IMR-90 (cell line): ENCODE measurements around the gene TAGLN2. TPM values are rescaled to one million over a fixed set of nuclear protein-coding genes. Genes with fewer than 3 reads are reported as not detected.

Source experiments
- ATAC-seq: fragments of 200-7000 bp; cut with Tn5 transposase; 2 replicates; pipeline ENCODE4 v1.9.1; 2020; ENCODE audit warnings: low read depth, mild to moderate bottlenecking, moderate library complexity
- BruUV-seq: library from RNA; stranded (reverse); fragments of 400-500 nt; replicated peaks from 2 replicates; lab custom pipeline; 2021; lab: Mats Ljungman, UMichigan
- CTCF ChIA-PET: fragments of 300-600 bp; formaldehyde crosslinking; extraction: SDS; loops from one replicate; lab custom pipeline; 2021; ENCODE audit warnings: antibody characterized with exemption; lab: Yijun Ruan, JAX
- POLR2A ChIA-PET: fragments of 300-600 bp; sonication (Branson Sonifier 250); formaldehyde crosslinking; loops from one replicate; lab custom pipeline; 2022; ENCODE audit warnings: antibody characterized with exemption; ENCODE audit not compliant: unreplicated experiment; lab: Charles Lee
- DNase-seq: peaks from one replicate; pipeline ENCODE4 v3.0.0; 2013
- H2AFZ ChIP-seq: replicated peaks from 2 replicates; pipeline ENCODE3; 2013; ENCODE audit warnings: low read length, mild to moderate bottlenecking; ENCODE audit not compliant: poor library complexity
- H2AK5ac ChIP-seq: 2 replicates; pipeline ENCODE4 v1.6.1; 2013; ENCODE audit warnings: low read depth, low read length, inconsistent platforms
- H2AK9ac ChIP-seq: replicated peaks from 2 replicates; pipeline ENCODE3; 2013; ENCODE audit warnings: mild to moderate bottlenecking, low read depth, low read length, moderate library complexity; ENCODE audit not compliant: poor library complexity
- H2BK120ac ChIP-seq: 2 replicates; pipeline ENCODE4 v1.6.1; 2013; ENCODE audit warnings: low read depth, low read length, inconsistent platforms
- H2BK15ac ChIP-seq: 3 replicates; pipeline ENCODE4 v1.6.1; 2013; ENCODE audit warnings: low read depth, low read length, inconsistent platforms
- H2BK20ac ChIP-seq: 2 replicates; pipeline ENCODE4 v1.6.1; 2013; ENCODE audit warnings: low read depth, mild to moderate bottlenecking, inconsistent platforms, low read length, moderate library complexity
- H2BK5ac ChIP-seq: 2 replicates; pipeline ENCODE4 v1.6.1; 2013; ENCODE audit warnings: mild to moderate bottlenecking, low read depth, low read length, inconsistent platforms; ENCODE audit not compliant: poor library complexity, severe bottlenecking
- H3K14ac ChIP-seq: replicated peaks from 2 replicates; pipeline ENCODE4 v1.6.1; 2013; ENCODE audit warnings: low read depth, low read length, inconsistent platforms
- H3K18ac ChIP-seq: 2 replicates; pipeline ENCODE4 v1.6.1; 2013; ENCODE audit warnings: low read depth, low read length, control low read depth
- H3K23ac ChIP-seq: 2 replicates; pipeline ENCODE4 v1.6.1; 2013; ENCODE audit warnings: low read depth, low read length, inconsistent platforms
- H3K27ac ChIP-seq: 2 replicates; pipeline ENCODE4 v1.5.1; 2013; ENCODE audit warnings: mild to moderate bottlenecking, control low read depth, low read length; ENCODE audit not compliant: insufficient read depth
- H3K27me3 ChIP-seq: 2 replicates; pipeline ENCODE4 v1.6.1; 2013; ENCODE audit warnings: low read length; ENCODE audit not compliant: control insufficient read depth, insufficient read depth
- H3K36me3 ChIP-seq: 2 replicates; pipeline ENCODE4 v1.6.1; 2013; ENCODE audit warnings: low read length, mixed read lengths; ENCODE audit not compliant: control insufficient read depth, insufficient read depth
- H3K4ac ChIP-seq: 2 replicates; pipeline ENCODE4 v1.6.1; 2013; ENCODE audit warnings: low read depth, low read length, inconsistent platforms
- H3K4me1 ChIP-seq: 2 replicates; pipeline ENCODE4 v1.6.1; 2013; ENCODE audit warnings: low read length, mixed read lengths; ENCODE audit not compliant: control insufficient read depth, insufficient read depth
- H3K4me2 ChIP-seq: 2 replicates; pipeline ENCODE4 v1.6.1; 2013; ENCODE audit warnings: low read depth, mild to moderate bottlenecking, control low read depth, low read length, moderate library complexity
- H3K4me3 ChIP-seq: 2 replicates; pipeline ENCODE4 v1.5.1; 2013; ENCODE audit warnings: low read depth, mild to moderate bottlenecking, control low read depth, low read length, moderate library complexity; ENCODE audit not compliant: insufficient read depth
- H3K56ac ChIP-seq: 2 replicates; pipeline ENCODE4 v1.6.1; 2013; ENCODE audit warnings: low read length, inconsistent platforms; ENCODE audit not compliant: insufficient read depth; ENCODE audit errors: extremely low read depth
- H3K79me1 ChIP-seq, 2 experiments: 2 replicates each; pipeline ENCODE4 v1.6.1; 2013; ENCODE audit warnings: low read length in 2 of 2, inconsistent platforms in 1 of 2, low read depth in 1 of 2
- H3K9ac ChIP-seq: 2 replicates; pipeline ENCODE4 v1.6.1; 2013; ENCODE audit warnings: low read depth, low read length, control low read depth
- H3K9me1 ChIP-seq: 2 replicates; pipeline ENCODE4 v1.6.1; 2013; ENCODE audit warnings: low read length, inconsistent platforms; ENCODE audit not compliant: insufficient read depth
- H3K9me3 ChIP-seq: 2 replicates; pipeline ENCODE4 v1.6.1; 2013; ENCODE audit warnings: low read length; ENCODE audit not compliant: control insufficient read depth, insufficient read depth
- H4K20me1 ChIP-seq: 2 replicates; pipeline ENCODE4 v1.6.1; 2013; ENCODE audit warnings: low read length, inconsistent platforms; ENCODE audit not compliant: insufficient read depth
- H4K5ac ChIP-seq: 2 replicates; pipeline ENCODE4 v1.6.1; 2013; ENCODE audit warnings: mild to moderate bottlenecking, low read depth, low read length, control low read depth
- H4K8ac ChIP-seq, 2 experiments: 2 replicates each; pipeline ENCODE4 v1.6.1; 2013; ENCODE audit warnings: low read depth in 2 of 2, low read length in 2 of 2, control low read depth in 1 of 2, inconsistent platforms in 1 of 2
- H4K91ac ChIP-seq: 2 replicates; pipeline ENCODE4 v1.6.1; 2013; ENCODE audit warnings: low read depth, low read length, inconsistent platforms; ENCODE audit not compliant: insufficient read depth
- BHLHE40 ChIP-seq: fragments of 150-350 bp; IDR thresholded peaks from 2 replicates; pipeline ENCODE4 v1.6.1; 2016; ENCODE audit warnings: mild to moderate bottlenecking, low read depth, low read length
- CHD1 ChIP-seq: IDR thresholded peaks from 2 replicates; pipeline ENCODE4 v1.6.1; 2012; ENCODE audit warnings: low read depth, low read length, improper control_type of control experiment
- FOS ChIP-seq: fragments of 150-350 bp; IDR thresholded peaks from 2 replicates; pipeline ENCODE4 v1.6.1; 2016; ENCODE audit warnings: low read depth, low read length
- MAZ ChIP-seq: IDR thresholded peaks from 2 replicates; pipeline ENCODE4 v1.6.1; 2012; ENCODE audit warnings: low read depth, mild to moderate bottlenecking, low read length, improper control_type of control experiment, moderate library complexity, borderline replicate concordance
- MXI1 ChIP-seq: IDR thresholded peaks from 2 replicates; pipeline ENCODE4 v1.6.1; 2012; ENCODE audit warnings: low read depth, mild to moderate bottlenecking, low read length, moderate library complexity, borderline replicate concordance
- NFE2L2 ChIP-seq: fragments of 150-350 bp; IDR thresholded peaks from 2 replicates; pipeline ENCODE4 v1.6.1; 2016; ENCODE audit warnings: low read depth, mild to moderate bottlenecking, low read length
- POLR2A ChIP-seq: IDR thresholded peaks from 2 replicates; pipeline ENCODE4 v1.6.1; 2012; ENCODE audit warnings: mild to moderate bottlenecking, low read depth, low read length
- RAD21 ChIP-seq: IDR thresholded peaks from 2 replicates; pipeline ENCODE4 v1.6.1; 2012; ENCODE audit warnings: low read length, improper control_type of control experiment
- RCOR1 ChIP-seq: IDR thresholded peaks from 2 replicates; pipeline ENCODE4 v1.6.1; 2012; ENCODE audit warnings: mild to moderate bottlenecking, low read length, improper control_type of control experiment; ENCODE audit not compliant: insufficient replicate concordance
- RFX5 ChIP-seq: IDR thresholded peaks from 2 replicates; pipeline ENCODE4 v1.8.0; 2012; ENCODE audit warnings: low read depth, mild to moderate bottlenecking, low read length, moderate library complexity
- SMC3 ChIP-seq: fragments of 150-350 bp; IDR thresholded peaks from 2 replicates; pipeline ENCODE4 v1.6.1; 2016; ENCODE audit warnings: low read depth, mild to moderate bottlenecking, antibody characterized with exemption, low read length, moderate library complexity
- USF2 ChIP-seq: fragments of 150-350 bp; IDR thresholded peaks from 2 replicates; pipeline ENCODE4 v1.6.1; 2017; ENCODE audit warnings: mild to moderate bottlenecking, antibody characterized with exemption, low read length, low read depth
- WGBS, 2 experiments: methylation state at CpG; one replicate each; pipeline versions ENCODE4 v1.1.5 to v1.1.7; 2013; ENCODE audit warnings: missing lambda C conversion rate in 2 of 2; ENCODE audit not compliant: insufficient read length in 1 of 2; ENCODE audit errors: extremely low coverage in 2 of 2; 5-methylcytosine and 5-hydroxymethylcytosine counted together
- dilution Hi-C: fragments of 300-500 bp; cut with HindIII; formaldehyde crosslinking; loops from one replicate; pipeline ENCODE4 v1.14.3; 2018; ENCODE audit warnings: low sequenced_read_pairs; ENCODE audit not compliant: unreplicated experiment
- in situ Hi-C: fragments of 300-500 bp; cut with MboI; formaldehyde crosslinking; loops from 3 replicates; pipeline ENCODE4 v1.14.3; 2019; ENCODE audit warnings: low sequenced_read_pairs, inconsistent platforms, mixed read lengths
- intact Hi-C: fragments of 100-400 bp; cut with micrococcal nuclease; formaldehyde crosslinking; loops from 2 replicates; pipeline ENCODE4 v1.10.0; 2022
- polyA plus RNA-seq, 3 experiments: library from polyadenylated mRNA; depleted of rRNA; stranded (reverse); fragments of >200 nt; gene quantifications; 2 replicates each; pipeline ENCODE4 v1.2.3, GENCODE V29; 2012; ENCODE audit warnings: low replicate concordance in 1 of 3
- total RNA-seq: library from RNA; depleted of rRNA; stranded (reverse); fragments of >200 nt; gene quantifications from 2 replicates; pipeline ENCODE4 v1.2.3, GENCODE V29; 2012
- TF ChIP-seq, protein P1 (sequence below): conservative IDR thresholded peaks from 2 replicates; pipeline ENCODE4 v1.5.1; 2012; ENCODE audit warnings: mild to moderate bottlenecking, low read depth, low read length, improper control_type of control experiment

TAGLN2 gene
- total and polyA plus RNA-seq, 2 of the 4 experiments (the other 2 are of a cell fraction) = 440 to 634 TPM

- H3K27me3 ChIP-seq = peaks cover 8% of the 10 kb centered on the region; the same call in 1 of the 2 replicates
- intact Hi-C loops = no loop called here
- H3K18ac ChIP-seq = no peak overlapping the region
- H3K4me2 ChIP-seq = no peak overlapping the region
- H2BK5ac ChIP-seq = no peak overlapping the region
- H2AFZ ChIP-seq = no peak overlapping the region
- peaks cover 0 to 6% of the 10 kb centered on the region in 2 experiments; a peak in 1 of 4 replicates for H3K79me1 ChIP-seq
- ATAC-seq (no peak), DNase-seq (no peak)
- H3K23ac ChIP-seq = no peak overlapping the region
- no peak overlapping the region for H2AK5ac ChIP-seq
- no peak overlapping the region for H4K5ac ChIP-seq
- H3K4ac ChIP-seq = no peak overlapping the region
- no peak overlapping the region for H4K91ac ChIP-seq
- dilution Hi-C loops = no loop called here
- no TSS peak for BruUV-seq
- H4K20me1 ChIP-seq = peaks cover under 1% of the 10 kb centered on the region; the same call in 1 of the 2 replicates
- CTCF ChIA-PET = interaction anchor here (1.1 kb wide), 1 partner anchor 77 kb away, joined by 4 read pairs; no protein-coding TSS in a partner anchor
- no peak for TF ChIP-seq RAD21
- TF ChIP-seq, protein P1, sequence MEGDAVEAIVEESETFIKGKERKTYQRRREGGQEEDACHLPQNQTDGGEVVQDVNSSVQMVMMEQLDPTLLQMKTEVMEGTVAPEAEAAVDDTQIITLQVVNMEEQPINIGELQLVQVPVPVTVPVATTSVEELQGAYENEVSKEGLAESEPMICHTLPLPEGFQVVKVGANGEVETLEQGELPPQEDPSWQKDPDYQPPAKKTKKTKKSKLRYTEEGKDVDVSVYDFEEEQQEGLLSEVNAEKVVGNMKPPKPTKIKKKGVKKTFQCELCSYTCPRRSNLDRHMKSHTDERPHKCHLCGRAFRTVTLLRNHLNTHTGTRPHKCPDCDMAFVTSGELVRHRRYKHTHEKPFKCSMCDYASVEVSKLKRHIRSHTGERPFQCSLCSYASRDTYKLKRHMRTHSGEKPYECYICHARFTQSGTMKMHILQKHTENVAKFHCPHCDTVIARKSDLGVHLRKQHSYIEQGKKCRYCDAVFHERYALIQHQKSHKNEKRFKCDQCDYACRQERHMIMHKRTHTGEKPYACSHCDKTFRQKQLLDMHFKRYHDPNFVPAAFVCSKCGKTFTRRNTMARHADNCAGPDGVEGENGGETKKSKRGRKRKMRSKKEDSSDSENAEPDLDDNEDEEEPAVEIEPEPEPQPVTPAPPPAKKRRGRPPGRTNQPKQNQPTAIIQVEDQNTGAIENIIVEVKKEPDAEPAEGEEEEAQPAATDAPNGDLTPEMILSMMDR = no peak
- no peak for TF ChIP-seq CHD1
- TF ChIP-seq MAZ = no peak
- no peak for TF ChIP-seq NFE2L2
- TF ChIP-seq POLR2A = no peak
- no peak for TF ChIP-seq RFX5
- no peak for TF ChIP-seq RCOR1
- TF ChIP-seq BHLHE40 = no peak
- TF ChIP-seq USF2 = no peak
- TF ChIP-seq SMC3 = no peak
- TF ChIP-seq MXI1 = no peak
- no peak for TF ChIP-seq FOS
- 94% methylated on average over 7 of the region's 11 CpGs; no CpG with 5 or more reads in 1 of the 2 experiments for WGBS, 2 experiments
- POLR2A ChIA-PET = no interaction called here
- H3K36me3 ChIP-seq = no peaks in the 10 kb centered on the region
- H2BK120ac ChIP-seq = no peak overlapping the region
- H3K9me1 ChIP-seq = 0 out of 2 replicates have a peak, but pooled peaks cover 3% of the 10 kb centered on the region
- no peak overlapping the region for H2AK9ac ChIP-seq
- H2BK15ac ChIP-seq = no peak overlapping the region
- no peak overlapping the region for H4K8ac ChIP-seq
- H3K9ac ChIP-seq = no peak overlapping the region
- H3K9me3 ChIP-seq = no peaks in the 10 kb centered on the region
- no peak overlapping the region for H3K56ac ChIP-seq
- no peak overlapping the region for H2BK20ac ChIP-seq
- no peak overlapping the region for H3K14ac ChIP-seq
- H3K4me1 ChIP-seq = peaks cover 4% of the 10 kb centered on the region
- H3K4me3 ChIP-seq = no peak overlapping the region
- no peak overlapping the region for H3K27ac ChIP-seq
- in situ Hi-C loops = loop anchor here (10.0 kb wide), 1 partner anchor 445 kb away; no protein-coding TSS in a partner anchor
Observed at GRCh38 chr1:159930216-159930615, 4.9 kb upstream of the TAGLN2 start.
